T-helper 17 cell (primary cell): ENCODE data around the gene APIP. TPM values are rescaled to one million over a fixed set of nuclear protein-coding genes. Genes with fewer than 3 reads are reported as not detected.

Experiments
- ATAC-seq: fragments of 150-1000 bp; cut with Tn5 transposase; 2 replicates; pipeline ENCODE4 v1.10.0; 2021; ENCODE audit warnings: mild to moderate bottlenecking, moderate library complexity
- DNase-seq, 3 donors: peaks; one replicate each; pipeline versions ENCODE4 v3.0.0 to v3.0.0-alpha.2; 2020 to 2021
- H3K9me3 ChIP-seq: one replicate; pipeline ENCODE4 v1.7.0; 2013; ENCODE audit warnings: low read length, mild to moderate bottlenecking; ENCODE audit not compliant: control insufficient read depth, poor library complexity, severe bottlenecking
- H3K27ac Mint-ChIP-seq: one replicate; pipeline ENCODE4 v1.8.0; 2022; ENCODE audit warnings: mild to moderate bottlenecking, moderate library complexity, mixed read lengths
- H3K27me3 Mint-ChIP-seq: one replicate; pipeline ENCODE4 v1.8.0; 2022; ENCODE audit warnings: mixed read lengths
- H3K36me3 Mint-ChIP-seq: one replicate; pipeline ENCODE4 v1.8.0; 2022; ENCODE audit warnings: low read depth, mixed read lengths
- H3K4me1 Mint-ChIP-seq: one replicate; pipeline ENCODE4 v1.8.0; 2022; ENCODE audit warnings: mild to moderate bottlenecking, mixed read lengths
- H3K4me3 Mint-ChIP-seq: one replicate; pipeline ENCODE4 v1.8.0; 2022; ENCODE audit warnings: mild to moderate bottlenecking, moderate library complexity, mixed read lengths
- total RNA-seq, 4 donors: library from RNA in 2 of 4; stranded (reverse) in 2 of 4; gene quantifications; one replicate each; pipeline ENCODE4 v1.2.3 and lab custom pipeline; 2022 to 2026

Gene APIP
- total RNA-seq, 2 donors from 2014 or later, result 6.4 to 8.4 TPM

DNA sequence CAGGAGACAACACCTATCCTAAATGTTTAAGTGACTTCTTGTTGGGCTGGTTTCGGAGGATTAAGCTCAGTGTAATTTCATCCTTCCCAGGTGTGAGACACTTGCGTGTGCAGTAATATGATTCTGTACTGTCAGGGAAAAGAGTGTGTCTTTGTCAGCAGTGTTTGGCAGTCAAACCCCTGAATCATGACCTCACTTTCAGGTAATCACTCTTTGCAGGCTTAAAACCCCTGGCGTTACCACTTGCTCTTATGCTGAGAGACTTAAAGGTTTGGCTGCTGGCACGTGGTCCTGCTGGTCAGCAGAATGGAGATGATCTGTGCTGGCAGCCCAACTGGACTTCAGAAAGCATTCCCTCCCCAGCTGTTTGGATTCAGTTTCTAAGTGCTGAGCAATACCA lies 56.1 kb downstream of the APIP start:
- H3K27ac Mint-ChIP-seq, result no peak overlapping the region
- ATAC-seq, result no peak

DNA sequence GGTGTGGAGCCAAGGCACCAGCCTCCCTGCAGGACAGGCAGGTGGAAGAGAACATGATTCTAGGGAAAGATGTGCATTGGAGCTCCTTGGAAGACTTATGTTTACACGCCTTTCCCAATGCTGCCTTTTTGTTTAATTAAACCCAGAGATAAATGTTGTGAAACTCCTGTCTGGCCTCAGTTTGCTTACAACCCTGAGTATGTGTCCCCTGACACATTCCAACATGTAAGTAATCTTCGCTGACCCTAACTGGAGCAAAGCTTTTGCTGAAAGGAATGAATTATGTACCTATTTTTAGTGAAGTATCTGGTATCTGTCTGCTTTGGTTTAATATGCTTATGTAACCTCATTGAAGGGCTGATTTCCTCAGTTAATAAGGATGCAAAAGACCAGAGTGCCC lies 56.7 kb downstream of the APIP start:
- H3K27ac Mint-ChIP-seq, result no peak overlapping the region
- H3K4me3 Mint-ChIP-seq, result no peak overlapping the region
- H3K36me3 Mint-ChIP-seq, result peaks cover 4% of the 10 kb centered on the region
- no peaks in the 10 kb centered on the region for H3K27me3 Mint-ChIP-seq
- H3K9me3 ChIP-seq, result no peaks in the 10 kb centered on the region
- no peaks in the 10 kb centered on the region for H3K4me1 Mint-ChIP-seq
- no peak for ATAC-seq
- DNase-seq, result no peak

More for the DNA sequence above, 56.1 kb downstream of the APIP start:
- H3K27me3 Mint-ChIP-seq, result no peaks in the 10 kb centered on the region
- peaks cover 4% of the 10 kb centered on the region for H3K36me3 Mint-ChIP-seq
- no peak for DNase-seq
- no peaks in the 10 kb centered on the region for H3K9me3 ChIP-seq
- H3K4me1 Mint-ChIP-seq, result no peaks in the 10 kb centered on the region
- no peak overlapping the region for H3K4me3 Mint-ChIP-seq

DNA sequence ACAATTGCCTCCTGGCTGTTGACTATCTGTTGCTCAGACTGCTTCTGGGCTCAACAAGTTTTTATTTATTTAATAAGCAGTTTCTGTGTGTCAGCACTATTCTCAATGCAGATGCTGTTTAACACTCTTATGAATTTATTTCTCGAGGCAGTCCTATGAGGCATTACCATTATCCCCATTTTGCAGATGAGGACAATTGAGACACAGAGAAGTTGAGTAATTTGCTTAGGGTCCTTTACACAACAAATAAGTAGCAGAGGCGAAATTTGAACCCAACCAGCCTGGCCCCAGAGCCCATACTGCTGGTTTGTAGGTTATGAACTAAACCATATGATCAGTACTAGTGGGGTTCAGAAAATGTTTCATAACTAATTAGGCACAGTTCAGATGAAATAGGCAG lies 58.7 kb downstream of the APIP start:
- Mint-ChIP-seq H3K4me3 (no peak overlapping the region), H3K36me3 (peaks cover 4% of the 10 kb centered on the region)

DNA sequence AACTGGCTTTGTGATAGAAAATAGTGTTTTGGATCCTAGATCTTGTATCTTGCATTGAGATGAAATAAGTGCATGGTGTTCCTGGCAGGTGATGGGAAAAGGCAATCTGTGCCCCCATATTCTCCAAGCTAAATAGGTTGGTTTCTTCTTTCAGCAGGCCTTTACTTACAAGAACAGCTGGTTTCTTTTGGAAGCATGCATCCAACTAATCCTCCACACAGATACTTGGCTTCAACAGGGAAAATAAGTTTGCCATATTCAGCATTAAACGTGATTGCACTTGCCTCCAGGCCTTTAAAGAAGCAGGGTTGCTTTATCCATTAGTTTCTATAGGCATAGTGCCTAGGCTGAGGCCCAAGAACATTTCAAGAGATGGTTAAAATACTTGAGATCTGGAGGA lies 59.9 kb downstream of the APIP start:
- ATAC-seq, result no peak
- peaks cover 4% of the 10 kb centered on the region for H3K36me3 Mint-ChIP-seq

More for the DNA sequence above, 58.7 kb downstream of the APIP start:
- H3K9me3 ChIP-seq, result no peaks in the 10 kb centered on the region
- H3K27ac Mint-ChIP-seq, result no peak overlapping the region
- no peaks in the 10 kb centered on the region for H3K4me1 Mint-ChIP-seq
- H3K27me3 Mint-ChIP-seq, result peaks cover 7% of the 10 kb centered on the region
- ATAC-seq (no peak), DNase-seq (no peak)

DNA sequence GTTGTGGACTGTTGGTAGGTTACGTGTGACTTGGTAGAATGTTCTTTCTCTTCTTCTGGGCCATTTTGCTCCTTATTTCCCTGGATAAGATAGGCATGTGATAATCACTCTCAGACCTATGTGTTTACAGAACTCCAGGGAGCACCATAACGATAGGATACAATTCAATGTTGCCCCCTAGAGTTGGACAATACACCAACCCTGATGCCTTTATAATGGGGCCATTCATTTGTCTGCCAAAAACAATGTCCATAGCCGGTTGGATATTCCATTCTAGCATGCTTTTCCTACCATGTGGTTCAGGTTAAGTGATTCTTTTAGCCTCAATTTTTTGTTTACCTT lies 60.5 kb downstream of the APIP start:
- H3K36me3 Mint-ChIP-seq, result peaks cover 4% of the 10 kb centered on the region

More for the DNA sequence above, 59.9 kb downstream of the APIP start:
- H3K4me1 Mint-ChIP-seq, result no peaks in the 10 kb centered on the region
- H3K9me3 ChIP-seq, result no peaks in the 10 kb centered on the region
- no peak for DNase-seq
- H3K27me3 Mint-ChIP-seq, result peaks cover 14% of the 10 kb centered on the region
- no peak overlapping the region for H3K27ac Mint-ChIP-seq
- H3K4me3 Mint-ChIP-seq, result no peak overlapping the region

DNA sequence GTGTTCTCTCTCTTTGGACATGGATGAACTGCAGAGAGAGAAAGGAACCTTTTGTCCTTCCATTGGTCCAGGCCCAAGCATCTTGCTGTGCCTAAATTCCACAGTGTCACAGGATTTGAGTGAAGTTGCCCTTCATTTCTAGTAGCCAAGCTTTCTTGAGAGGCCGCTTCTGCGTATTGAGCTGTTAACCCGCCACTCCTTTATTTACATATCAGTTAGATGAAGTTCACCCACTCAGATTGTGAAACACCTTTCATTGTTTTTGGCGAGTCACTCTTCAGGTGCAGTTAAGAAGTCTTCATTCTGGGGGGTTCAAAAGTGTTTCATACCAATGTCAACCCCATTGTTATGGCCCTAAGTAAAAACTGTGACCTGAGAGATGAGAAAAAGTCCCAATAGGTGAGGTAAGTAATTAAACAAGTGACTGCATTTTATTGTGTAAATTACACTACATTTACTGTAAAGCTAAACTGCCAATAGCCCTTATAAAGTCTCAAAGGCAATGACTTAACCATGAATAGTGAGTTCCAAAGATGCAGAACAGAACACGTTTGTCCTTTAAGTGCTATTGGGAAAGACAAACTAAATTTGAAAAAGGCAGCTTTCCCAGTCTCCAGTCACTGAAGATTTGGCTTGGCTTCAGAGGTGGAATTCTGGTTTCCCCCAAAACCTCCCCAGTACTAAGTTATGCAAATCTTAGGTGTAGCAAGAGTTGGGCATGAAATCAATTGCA lies 61.0 kb downstream of the APIP start:
- no peak for ATAC-seq
- no peaks in the 10 kb centered on the region for H3K4me1 Mint-ChIP-seq
- H3K9me3 ChIP-seq, result no peaks in the 10 kb centered on the region
- H3K27me3 Mint-ChIP-seq, result peaks cover 14% of the 10 kb centered on the region
- H3K4me3 Mint-ChIP-seq, result no peak overlapping the region
- no peak overlapping the region for H3K27ac Mint-ChIP-seq
- DNase-seq, result no peak
- peaks cover 4% of the 10 kb centered on the region for H3K36me3 Mint-ChIP-seq

More for the DNA sequence above, 60.5 kb downstream of the APIP start:
- no peaks in the 10 kb centered on the region for H3K9me3 ChIP-seq
- H3K4me1 Mint-ChIP-seq, result no peaks in the 10 kb centered on the region
- DNase-seq (no peak), ATAC-seq (no peak)
- H3K4me3 Mint-ChIP-seq, result no peak overlapping the region
- H3K27me3 Mint-ChIP-seq, result peaks cover 14% of the 10 kb centered on the region
- no peak overlapping the region for H3K27ac Mint-ChIP-seq

DNA sequence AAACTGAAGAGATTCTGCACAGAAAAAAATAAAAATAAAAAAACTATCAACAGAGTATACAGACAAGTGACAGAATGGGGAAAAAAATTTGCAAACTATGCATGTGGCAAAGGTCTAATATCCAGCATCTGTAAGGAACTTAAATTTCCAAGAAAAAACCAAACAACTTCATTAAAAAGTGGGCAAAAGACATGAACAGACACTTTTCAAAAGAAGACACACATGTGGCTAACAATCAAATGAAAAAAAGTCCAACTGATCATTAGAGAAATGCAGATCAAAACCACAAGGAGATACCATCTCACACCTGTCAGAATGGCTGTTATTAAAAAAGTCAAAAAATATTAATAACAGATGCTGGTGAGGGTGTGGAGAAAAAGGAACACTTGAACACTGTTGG lies 64.3 kb downstream of the APIP start:
- no peaks in the 10 kb centered on the region for H3K9me3 ChIP-seq
- Mint-ChIP-seq H3K27me3 (peaks cover 22% of the 10 kb centered on the region), H3K4me3 (no peak overlapping the region), H3K36me3 (peaks cover 4% of the 10 kb centered on the region), H3K27ac (no peak overlapping the region), H3K4me1 (no peaks in the 10 kb centered on the region)
- no peak for ATAC-seq
- no peak for DNase-seq

DNA sequence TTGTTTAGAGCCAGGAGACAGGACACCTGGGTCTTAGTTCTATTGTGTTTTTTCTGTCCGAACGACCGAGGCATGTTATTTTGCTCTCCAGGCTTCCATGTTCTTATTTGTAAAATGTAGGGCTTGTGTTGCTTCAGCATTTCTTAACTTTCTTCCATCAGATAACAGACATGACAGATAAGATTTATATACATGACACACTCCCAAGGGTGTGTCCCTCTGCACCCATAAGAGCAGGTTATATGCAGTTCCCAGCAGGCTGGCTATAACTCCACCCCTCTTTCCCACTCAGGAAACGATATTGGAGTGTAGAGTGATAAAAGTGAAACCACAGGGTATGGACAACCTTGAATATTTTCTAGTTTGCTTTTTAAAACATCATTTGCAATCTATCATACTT lies 65.8 kb downstream of the APIP start:
- Mint-ChIP-seq H3K36me3 (no peaks in the 10 kb centered on the region), H3K27ac (no peak overlapping the region), H3K4me3 (no peak overlapping the region), H3K27me3 (peaks cover 26% of the 10 kb centered on the region), H3K4me1 (no peaks in the 10 kb centered on the region)
- DNase-seq, result no peak
- no peaks in the 10 kb centered on the region for H3K9me3 ChIP-seq
- no peak for ATAC-seq

DNA sequence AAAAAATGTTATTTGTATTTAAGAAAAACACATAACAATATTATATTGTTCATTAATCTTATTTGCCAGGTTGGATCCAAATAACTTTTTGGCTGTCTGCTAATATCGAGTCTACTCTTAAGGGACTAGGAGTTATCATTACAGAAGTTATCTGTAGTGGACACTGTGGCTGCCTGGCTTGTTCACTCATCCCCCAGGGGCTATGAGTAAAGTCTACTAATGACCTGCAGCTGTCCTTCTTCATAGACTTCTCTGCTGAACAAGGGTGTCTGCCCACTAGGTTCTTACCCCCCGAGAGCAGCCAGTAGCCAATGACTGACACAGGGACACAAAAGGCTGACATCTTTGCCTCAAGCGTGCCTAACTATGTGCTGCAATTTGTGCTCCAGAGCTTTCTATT lies 69.7 kb downstream of the APIP start:
- H3K27ac Mint-ChIP-seq, result no peak overlapping the region
- DNase-seq (no peak), ATAC-seq (no peak)
- no peak overlapping the region for H3K4me3 Mint-ChIP-seq
- H3K9me3 ChIP-seq, result no peaks in the 10 kb centered on the region
- H3K36me3 Mint-ChIP-seq, result no peaks in the 10 kb centered on the region
- peaks cover 40% of the 10 kb centered on the region for H3K27me3 Mint-ChIP-seq
- no peaks in the 10 kb centered on the region for H3K4me1 Mint-ChIP-seq

DNA sequence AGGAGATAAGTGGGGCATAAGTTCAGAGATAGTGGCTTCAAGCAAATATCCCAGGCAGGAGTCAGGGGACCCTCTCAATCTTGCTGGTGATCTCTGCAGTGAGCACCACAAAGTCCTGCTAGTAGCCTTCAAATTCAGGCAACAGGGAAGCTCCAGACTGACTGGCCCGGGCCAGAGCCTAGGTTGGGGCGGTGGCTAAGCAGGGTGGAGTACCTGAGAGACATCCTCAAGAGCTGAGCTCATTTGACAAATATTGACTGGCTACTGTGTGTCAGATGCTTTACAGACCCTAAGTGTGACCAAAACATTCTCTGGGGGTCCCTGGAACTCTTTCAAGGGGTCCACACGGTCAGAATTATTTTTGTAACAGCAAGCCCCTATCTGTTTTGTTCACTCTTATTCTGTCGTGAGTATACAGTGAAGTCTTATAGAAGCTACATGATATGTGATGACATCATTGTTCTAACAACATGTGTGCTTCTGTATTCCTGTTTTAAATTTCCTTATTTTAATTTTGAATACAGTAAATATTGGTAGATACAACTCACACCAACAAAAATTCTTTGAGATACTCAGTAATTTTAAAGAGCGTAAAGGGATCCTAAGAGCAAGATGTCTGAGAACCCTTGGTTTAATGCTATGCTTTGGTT lies 71.6 kb downstream of the APIP start:
- DNase-seq, result no peak
- Mint-ChIP-seq H3K36me3 (no peaks in the 10 kb centered on the region), H3K27ac (no peak overlapping the region), H3K4me1 (no peaks in the 10 kb centered on the region), H3K4me3 (no peak overlapping the region), H3K27me3 (peaks cover 37% of the 10 kb centered on the region)
- no peaks in the 10 kb centered on the region for H3K9me3 ChIP-seq
- ATAC-seq, result no peak

DNA sequence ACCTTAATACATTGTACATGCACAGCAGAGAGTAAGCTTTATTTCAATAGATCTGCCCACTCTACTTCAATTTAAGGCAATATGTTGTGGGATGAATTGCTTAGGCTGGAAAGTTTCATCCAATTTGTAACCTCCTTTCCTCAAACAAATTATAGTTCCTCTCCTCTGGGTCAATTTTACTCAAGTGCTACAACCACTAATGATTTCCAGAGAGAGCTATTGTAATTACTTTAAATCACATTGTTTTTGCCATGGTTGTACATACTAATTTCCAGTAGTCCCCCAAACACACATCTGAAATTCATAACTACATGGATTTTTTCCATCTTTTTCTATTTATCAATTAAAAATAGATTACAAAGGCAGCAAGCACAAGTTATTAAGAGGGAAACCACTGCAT lies 72.9 kb downstream of the APIP start:
- Mint-ChIP-seq H3K27me3 (peaks cover 48% of the 10 kb centered on the region), H3K36me3 (no peaks in the 10 kb centered on the region), H3K4me3 (no peak overlapping the region), H3K4me1 (no peaks in the 10 kb centered on the region), H3K27ac (no peak overlapping the region)
- ATAC-seq (no peak), DNase-seq (no peak)
- no peaks in the 10 kb centered on the region for H3K9me3 ChIP-seq

DNA sequence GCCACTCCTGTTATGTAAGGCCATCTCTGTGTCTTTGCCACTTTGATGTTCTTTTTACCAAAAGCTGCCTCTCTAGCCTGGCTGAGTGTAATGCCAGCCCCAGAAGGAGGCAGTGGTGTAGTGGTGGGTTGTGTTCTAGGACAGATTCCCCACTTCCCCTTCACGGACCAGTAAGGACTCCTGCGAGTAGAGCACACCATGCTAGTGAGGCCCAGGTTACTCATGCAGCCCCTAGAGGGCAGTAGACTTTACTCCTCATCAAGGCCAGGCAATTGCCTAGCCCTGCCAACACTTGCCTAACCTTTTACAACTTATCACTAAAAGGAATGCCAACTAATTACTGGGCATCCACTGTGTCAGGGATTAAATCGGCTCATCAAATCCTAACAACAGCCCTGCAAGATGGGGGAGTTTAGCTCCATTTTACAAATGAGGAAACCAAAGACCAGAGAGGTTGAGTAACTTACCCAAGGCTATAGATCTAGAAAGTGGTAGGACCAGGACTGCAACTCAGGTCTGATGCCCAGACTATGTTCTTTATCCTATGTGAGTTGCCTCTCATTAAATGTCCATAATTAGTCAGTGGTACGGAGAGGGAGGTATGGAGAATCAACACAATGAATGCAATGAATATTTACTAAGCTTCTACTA lies 75.3 kb downstream of the APIP start:
- ATAC-seq, result peak; percentile 66
- no peaks in the 10 kb centered on the region for H3K36me3 Mint-ChIP-seq
- H3K4me3 Mint-ChIP-seq, result no peak overlapping the region

DNA sequence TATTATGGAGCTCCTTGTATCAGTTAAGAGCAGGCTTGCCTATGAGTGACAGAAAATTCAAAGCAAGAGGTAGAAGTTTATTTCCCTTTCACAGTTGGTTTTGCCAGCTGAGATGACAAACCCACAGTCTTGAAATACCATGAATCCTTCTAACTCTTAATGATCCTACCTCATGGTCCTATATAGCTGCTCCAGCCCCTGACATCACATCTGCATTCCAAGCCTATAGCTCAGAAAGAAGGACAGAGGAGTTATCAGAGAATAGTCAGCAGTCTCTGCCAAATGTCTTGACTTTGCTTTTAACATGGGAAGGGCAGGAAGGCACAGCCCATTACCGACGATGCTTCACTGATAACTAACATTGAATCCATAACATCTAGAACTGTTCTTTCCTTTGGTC lies 76.2 kb downstream of the APIP start:
- no peaks in the 10 kb centered on the region for H3K9me3 ChIP-seq
- DNase-seq (no peak), ATAC-seq (no peak)
- H3K4me3 Mint-ChIP-seq, result no peak overlapping the region
- peaks cover 2% of the 10 kb centered on the region for H3K4me1 Mint-ChIP-seq
- peaks cover 3% of the 10 kb centered on the region for H3K36me3 Mint-ChIP-seq
- H3K27ac Mint-ChIP-seq, result no peak overlapping the region
- H3K27me3 Mint-ChIP-seq, result peaks cover 56% of the 10 kb centered on the region

More for the DNA sequence above, 75.3 kb downstream of the APIP start:
- Mint-ChIP-seq H3K27me3 (peaks cover 58% of the 10 kb centered on the region), H3K4me1 (no peaks in the 10 kb centered on the region), H3K27ac (no peak overlapping the region)
- H3K9me3 ChIP-seq, result no peaks in the 10 kb centered on the region
- no peak for DNase-seq
